Right ventricle myocardium inferior (tissue), 1 donor: ENCODE results near the gene FBH1. TPM values are rescaled to one million over a fixed set of nuclear protein-coding genes. Genes with fewer than 3 reads are reported as not detected.
"Not testable (repeated sequence)": the region's sequence is repeated elsewhere in the genome, so short reads cannot be mapped to it uniquely, and the experiment has no call there.

Experiments used
- ATAC-seq: fragments of 200-7000 bp; cut with Tn5 transposase; one replicate; pipeline ENCODE4 v1.9.1; 2020; ENCODE audit warnings: mild to moderate bottlenecking, moderate library complexity
- DNase-seq: peaks from one replicate; pipeline ENCODE4 v3.0.0; 2021; ENCODE audit errors: missing footprints
- intact Hi-C: fragments of 100-400 bp; cut with DNase I; formaldehyde crosslinking; loops from one replicate; pipeline ENCODE4 v1.11.0; 2022
- total RNA-seq: library from RNA; stranded (reverse); fragmentation: NEBNext Ultra II Directional; extraction: Animal tissue kit (Norgen Biotek cat#: 25700); gene quantifications from one replicate; pipeline ENCODE4 v1.2.1, GENCODE V29; 2021
- donor health status: DM: no; HTN: yes; CAD: no; lungs with severe emphysema.

FBH1 gene
- total RNA-seq, 1 donor from 2014 or later = 78.1 TPM

DNA sequence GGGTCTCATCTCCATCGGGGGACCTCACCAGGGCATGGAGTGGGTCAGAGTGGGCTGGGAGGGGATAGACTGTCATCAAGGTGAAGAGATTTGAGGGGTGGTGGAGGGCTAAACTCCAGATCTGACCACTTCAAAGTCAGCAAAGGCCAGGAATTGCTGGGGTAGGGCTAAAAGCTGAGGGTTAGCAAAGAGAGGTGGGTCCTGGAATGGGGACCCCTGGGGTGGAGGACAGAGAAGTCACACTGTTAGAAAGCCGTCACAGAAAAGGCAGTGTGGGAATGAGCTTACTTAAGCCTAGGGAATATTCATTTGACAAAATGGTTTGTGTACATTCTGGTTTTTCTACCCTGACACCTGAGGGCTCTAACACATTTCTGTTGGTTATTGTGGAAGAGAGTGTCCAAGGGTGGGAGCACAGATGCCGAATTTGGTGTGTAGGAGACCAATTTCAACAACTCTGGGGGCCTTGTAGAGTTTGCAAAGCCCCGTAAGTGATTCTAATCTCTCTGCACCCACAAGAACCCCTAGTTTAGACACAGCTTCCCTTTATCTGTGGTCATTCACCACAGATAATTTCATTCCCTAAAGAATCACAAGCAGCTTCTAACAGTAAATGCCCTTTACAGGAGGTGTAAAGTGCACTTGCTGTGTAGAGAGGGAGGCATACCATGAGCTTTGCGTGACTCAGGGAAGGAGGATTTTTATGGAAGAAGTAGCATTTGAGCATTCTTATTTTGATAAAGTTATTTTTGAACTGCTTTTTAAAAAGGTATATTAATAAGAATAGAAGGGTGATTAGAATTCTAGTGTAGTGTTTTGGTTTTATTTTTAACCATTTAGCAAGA lies 6.4 kb downstream of the FBH1 start:
- ATAC-seq = no peak

DNA sequence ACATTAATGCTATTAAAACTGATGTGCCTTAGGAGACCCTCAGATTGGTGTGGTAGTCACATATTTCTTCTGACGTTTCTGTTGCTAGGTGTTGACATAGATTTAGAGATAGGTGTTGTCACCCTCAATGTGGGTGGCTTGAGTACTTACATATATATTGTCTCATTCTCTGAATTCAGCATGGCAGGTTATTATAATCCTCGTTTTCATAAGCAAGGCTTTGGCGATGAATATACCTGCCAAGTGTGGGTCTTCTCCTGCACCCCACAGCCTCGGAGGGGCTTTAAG lies 7.0 kb downstream of the FBH1 start:
- ATAC-seq (no peak), DNase-seq (no peak)
- intact Hi-C loops = no loop called here

More for the DNA sequence above, 6.4 kb downstream of the FBH1 start:
- DNase-seq = no peak
- intact Hi-C loops = no loop called here

DNA sequence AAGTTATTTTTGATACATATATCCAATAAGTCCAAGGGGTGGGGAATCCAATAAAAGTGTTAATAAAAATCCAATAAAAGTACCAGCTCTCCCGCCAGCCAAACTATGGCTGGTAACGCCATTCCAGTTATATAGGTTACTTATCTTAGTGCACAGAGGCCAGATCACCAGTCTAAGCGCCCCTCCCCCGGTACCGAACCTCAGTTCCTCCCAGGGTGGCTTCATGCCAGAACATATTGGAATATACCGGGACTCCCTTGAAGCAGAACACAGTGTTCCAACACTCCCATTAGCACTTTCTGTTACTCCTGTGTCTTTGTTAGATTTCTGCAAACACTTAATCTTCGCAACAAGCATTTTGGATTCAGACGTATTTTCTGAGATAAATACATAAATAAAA lies 7.5 kb downstream of the FBH1 start:
- DNase-seq (no peak), ATAC-seq (no peak)
- intact Hi-C loops = no loop called here

DNA sequence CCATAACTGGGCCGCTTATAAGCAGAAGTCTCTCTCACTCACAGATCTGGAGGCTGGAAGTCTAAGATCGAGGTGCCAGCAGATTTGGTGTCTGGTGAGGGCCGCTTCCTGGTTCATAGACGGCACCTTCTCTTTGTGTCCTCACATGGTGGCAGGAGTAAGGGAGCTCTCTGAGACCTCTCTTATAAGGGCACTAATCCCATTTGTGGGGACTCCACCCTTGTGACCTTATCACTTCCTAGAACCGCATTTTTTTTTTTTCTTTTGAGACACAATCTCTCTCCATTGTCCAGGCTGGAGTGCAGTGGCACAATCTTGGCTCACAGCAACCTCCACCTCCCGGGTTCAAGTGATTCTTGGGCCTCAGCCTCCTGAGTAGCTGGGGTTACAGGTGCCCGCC lies 8.1 kb downstream of the FBH1 start:
- ATAC-seq (no peak), DNase-seq (no peak)
- intact Hi-C loops = no loop called here

DNA sequence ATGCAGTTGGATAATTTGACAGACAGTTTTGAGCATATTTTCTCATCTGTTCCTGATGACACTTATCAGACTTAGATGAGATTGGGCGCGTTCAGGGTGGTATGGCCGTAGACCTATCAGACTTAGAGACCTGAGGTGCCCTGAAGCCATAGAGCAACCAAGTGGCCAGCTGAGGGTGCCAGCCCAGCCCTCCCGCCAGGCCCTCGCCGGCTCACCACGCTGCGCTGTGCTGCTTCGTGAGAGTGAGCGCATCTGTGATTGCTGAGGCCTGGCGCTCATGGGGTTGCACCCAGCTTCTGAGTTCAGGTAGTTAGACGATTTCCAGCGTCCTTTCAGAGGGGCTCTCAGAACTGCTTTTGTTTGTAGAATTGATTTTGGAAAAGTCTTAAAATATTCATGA lies 10.2 kb downstream of the FBH1 start:
- intact Hi-C loops = no loop called here
- DNase-seq = no peak
- ATAC-seq = no peak

DNA sequence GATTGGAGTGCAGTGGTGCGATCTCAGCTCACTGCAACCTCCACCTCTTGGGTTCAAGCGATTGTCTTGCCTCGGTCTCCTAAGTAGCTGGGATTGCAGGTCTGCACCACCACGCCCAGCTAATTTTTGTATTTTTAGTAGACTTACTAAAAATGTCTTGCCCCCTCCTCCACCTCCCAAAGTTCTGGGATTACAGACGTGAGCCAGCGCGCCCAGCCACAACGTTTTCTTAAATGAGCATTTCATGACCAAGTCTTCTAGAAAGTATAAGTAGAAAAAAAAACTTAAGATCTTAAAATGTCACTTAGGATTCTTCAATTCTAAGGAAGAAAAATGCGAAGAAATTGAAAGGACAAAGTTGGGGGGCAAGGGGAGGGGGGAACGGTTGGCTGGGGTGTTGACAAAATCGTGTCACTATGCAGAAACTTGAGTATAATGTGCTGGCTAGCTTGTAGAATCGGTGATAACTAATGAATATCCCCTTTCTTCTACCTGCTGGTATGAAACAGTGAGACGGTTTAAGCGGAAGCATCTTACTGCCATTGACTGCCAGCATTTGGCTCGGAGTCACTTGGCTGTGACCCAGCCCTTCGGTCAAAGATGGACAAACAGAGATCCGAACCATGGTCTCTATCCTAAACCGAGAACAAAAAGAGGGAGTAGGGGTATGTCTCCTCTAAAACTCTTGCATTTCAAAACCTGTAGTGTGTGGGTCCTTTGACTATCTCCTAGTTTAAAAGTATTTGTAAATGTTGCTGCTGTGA lies 12.7 kb downstream of the FBH1 start:
- no peak for DNase-seq
- no peak for ATAC-seq
- intact Hi-C loops = no loop called here

DNA sequence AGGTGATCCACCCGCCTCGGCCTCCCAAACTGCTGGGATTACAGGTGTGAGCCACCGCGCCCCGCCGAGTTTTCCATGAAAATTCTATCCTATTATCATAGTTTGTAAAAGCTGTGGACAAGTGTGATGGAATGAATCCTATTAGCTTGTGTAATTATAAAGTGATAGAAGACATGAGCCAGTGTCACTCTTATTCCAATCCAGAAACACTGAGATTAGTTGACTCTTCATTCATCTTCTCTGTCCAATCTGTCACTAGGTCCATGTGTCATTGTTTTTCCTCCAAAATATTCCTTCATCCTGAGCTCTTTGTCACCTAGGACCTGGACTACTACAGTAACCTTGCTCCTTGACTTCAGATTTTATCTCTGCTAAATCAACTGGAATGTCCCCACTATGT lies 13.5 kb downstream of the FBH1 start:
- ATAC-seq = no peak
- intact Hi-C loops = no loop called here

DNA sequence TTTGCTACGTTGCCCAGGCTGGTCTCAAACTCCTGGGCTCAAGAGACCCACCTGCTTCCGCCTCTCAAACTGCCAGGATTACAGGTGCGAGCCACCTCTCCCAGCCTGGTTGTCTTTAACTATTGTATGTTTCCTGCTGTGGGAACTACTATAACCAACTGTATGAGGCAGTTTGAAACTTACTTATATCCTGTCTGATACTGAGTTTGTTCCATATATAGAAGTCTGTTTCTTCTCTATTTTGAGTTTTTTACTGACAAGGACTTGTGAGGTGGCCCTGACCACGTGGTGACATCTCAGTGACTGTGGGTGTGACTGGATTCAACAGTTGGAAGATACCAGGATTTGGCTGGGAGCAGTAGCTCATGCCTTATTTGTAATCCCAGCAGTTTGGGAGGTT lies 14.2 kb downstream of the FBH1 start:
- ATAC-seq = peak; percentile 53
- intact Hi-C loops = no loop called here
- no peak for DNase-seq

More for the DNA sequence above, 13.5 kb downstream of the FBH1 start:
- DNase-seq = no peak

DNA sequence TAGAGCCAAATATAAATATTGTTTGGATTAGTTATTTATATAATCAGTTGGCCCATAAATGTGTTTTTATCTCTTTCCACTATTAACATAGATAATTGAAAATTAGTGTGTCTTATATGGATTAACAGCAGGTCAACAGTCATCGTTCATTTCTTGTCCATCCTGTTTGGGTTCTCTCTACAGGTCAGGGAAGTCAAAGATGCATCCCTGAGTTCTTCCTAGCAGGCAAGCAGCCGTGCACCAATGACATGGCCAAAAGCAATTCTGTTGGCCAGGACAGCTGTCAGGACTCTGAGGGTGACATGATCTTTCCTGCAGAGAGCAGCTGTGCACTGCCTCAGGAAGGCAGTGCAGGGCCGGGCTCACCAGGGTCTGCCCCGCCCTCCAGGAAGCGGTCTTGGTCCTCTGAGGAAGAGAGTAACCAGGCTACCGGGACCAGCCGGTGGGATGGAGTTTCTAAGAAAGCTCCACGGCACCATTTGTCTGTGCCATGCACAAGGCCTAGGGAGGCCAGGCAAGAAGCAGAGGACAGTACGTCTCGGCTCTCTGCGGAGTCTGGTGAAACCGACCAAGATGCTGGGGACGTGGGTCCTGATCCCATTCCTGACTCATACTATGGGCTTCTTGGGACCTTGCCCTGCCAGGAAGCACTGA lies 15.9 kb downstream of the FBH1 start:
- intact Hi-C loops = no loop called here
- ATAC-seq (peak; percentile 82), DNase-seq (peak; percentile 72)

DNA sequence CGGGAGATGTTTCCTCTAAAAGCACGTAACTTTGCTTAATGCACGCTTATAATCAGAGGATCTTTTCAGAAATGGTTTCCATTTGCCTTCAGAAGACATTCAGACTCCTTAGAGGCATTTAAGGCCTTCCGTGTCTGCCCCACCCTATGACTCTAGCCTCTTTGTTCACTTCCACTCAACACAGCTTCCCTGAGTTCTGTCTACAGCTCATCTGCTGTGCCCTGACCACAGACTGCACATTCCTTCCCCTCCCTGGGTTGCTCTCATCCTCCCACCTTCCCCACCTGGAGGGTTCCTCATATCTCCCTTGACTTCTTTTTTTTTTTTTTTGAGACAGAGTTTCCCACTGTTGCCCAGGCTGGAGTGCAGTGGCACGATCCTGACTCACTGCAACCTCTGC lies 16.6 kb downstream of the FBH1 start:
- intact Hi-C loops = no loop called here
- ATAC-seq = no peak

DNA sequence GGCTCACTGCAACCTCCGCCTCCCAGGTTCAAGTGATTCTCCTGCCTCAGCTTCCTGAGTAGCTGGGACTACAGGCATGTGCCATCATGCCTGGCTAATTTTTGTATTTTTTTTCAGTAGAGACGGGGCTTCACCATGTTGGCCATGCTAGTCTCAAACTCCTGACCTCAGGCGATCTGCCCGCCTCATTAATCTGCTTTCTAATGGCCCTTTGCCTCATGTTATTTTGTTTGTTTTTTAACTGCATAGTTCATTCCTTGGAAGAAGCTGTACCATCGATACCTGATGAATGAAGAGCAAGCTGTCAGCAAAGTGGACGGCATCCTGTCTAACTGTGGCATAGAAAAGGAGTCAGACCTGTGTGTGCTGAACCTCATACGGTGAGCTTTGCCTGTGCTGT lies 18.6 kb downstream of the FBH1 start:
- ATAC-seq, DNase-seq, intact Hi-C loops: not testable (repeated sequence)

More for the DNA sequence above, 16.6 kb downstream of the FBH1 start:
- DNase-seq = no peak

DNA sequence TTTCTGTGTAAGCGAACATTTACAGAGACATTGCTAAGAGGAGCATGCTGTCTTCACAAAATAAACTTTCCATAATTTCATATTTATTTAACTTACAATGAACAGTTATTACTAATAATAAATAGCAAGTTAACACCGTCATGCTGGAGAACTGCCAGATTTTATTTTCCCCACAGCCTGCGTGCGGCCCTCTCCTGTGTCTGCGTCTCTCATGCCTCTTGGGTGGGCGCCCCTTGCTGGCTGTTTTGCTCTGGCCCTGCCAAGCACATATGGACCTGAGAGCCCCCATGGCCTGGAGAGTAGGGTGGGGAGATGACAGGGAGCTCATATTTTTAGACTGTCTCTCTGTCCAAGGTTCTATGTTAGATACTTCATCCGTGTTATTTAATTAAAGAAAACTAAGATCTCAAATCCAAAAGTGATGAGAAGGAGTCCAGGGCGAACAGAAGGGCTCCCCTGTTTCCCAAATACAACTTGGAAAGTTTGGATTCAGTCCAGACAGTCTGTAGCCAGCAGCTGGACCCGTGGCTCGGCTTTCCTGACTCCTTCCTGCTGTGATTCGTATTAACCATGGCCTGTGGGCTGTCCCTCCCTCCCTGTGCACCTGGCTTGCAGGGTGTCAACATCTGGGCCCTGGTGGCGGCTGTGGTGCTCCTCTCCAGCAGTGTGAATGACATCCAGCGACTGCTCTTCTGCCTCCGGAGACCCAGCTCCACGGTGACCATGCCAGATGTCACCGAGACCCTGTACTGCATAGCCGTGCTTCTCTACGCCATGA lies 20.5 kb downstream of the FBH1 start:
- DNase-seq (no peak), ATAC-seq (peak; percentile 24)
- intact Hi-C loops = no loop called here

DNA sequence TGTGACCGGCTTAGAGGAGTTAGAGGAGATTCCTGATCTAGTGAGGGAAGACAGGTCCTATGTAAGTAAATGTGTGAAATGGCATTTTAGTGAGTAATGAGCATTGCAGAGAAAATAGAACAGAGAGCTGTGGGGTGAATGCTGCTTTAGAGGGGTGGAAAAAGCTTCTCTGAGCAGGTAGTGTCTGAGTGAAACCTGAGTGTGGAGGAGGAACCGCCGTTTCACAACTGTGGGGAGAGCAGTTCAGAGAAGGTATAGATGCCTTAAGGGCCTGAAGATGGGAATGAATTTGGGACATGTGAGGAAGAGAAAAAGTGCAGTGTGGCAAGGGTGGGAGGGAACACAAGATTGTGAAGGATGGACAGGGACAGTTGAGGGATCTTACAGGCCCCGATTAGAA lies 21.6 kb downstream of the FBH1 start:
- DNase-seq = no peak
- intact Hi-C loops = no loop called here
- no peak for ATAC-seq

DNA sequence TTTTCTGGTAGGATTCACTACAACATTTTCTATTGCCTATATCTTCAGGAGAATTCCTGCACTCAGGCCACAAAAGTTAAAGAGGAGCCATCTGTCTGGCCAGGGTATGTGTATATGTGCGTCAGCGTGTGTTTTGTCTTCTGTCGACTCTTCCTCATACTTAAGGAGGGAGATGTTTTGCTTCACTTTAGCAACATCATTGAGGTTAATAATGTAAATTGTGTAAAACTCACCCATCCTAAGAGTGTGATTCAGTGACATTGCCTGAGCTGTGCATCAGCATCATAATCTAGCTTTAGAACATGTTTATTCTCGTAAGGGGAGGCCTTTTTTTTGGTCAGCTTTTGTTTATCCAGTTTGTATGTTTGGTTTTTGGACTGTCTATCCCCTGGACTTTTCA lies 23.7 kb downstream of the FBH1 start:
- intact Hi-C loops = no loop called here
- ATAC-seq = no peak
- DNase-seq = no peak

DNA sequence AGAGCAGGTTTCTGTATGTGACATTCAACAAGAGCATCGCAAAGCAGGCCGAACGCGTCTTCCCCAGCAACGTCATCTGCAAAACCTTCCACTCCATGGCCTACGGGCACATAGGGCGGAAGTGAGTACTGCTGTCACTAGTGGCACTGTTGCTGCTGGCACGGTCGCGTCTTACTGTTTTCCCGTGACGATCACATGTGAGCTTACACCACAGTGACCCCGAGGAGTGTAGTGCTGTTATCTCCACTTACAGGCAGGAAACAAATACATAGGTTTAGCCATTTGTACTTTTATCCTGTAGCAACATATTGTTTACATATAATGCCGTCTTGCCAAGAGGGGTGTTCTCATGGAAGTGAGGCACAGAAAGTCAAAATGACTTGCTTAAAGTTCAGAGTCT lies 25.4 kb downstream of the FBH1 start:
- ATAC-seq (no peak), DNase-seq (no peak)
- intact Hi-C loops = no loop called here

DNA sequence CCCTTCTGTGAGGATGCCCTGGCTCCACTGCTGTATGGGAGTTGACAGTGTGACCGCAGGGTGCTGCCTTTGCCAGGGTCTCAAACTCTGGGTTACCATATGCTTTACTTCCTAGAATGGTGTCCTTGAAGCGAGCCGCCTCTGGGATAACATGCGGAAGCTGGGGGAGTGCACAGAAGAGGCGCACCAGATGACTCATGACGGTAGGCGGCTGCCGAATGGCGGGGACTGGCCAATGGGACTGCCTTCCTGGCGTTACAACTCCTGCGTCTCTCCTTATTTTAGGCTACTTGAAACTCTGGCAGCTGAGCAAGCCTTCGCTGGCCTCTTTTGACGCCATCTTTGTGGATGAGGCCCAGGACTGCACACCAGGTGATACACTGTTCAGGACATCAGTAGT lies 27.3 kb downstream of the FBH1 start:
- no peak for ATAC-seq
- no peak for DNase-seq
- intact Hi-C loops = no loop called here

DNA sequence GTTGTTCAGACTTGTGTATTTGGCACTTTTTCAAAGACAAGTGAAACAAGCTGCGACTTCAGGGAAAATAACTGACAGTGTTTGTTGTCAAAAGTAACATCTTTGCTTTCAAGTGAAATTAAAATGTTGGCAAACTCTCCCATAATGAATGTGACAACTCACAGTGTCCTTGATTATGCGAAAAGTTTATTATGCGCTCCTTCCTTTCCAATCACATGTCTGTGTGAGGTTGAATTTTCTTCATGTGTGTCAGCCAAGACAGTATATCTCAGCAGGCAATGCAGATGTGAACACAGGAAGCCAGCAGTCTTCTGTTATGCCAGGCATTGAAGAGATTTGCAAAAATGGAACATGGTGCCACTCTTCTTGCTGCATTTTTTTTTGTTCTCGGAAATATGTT lies 28.7 kb downstream of the FBH1 start:
- DNase-seq = no peak
- intact Hi-C loops = no loop called here
- no peak for ATAC-seq

DNA sequence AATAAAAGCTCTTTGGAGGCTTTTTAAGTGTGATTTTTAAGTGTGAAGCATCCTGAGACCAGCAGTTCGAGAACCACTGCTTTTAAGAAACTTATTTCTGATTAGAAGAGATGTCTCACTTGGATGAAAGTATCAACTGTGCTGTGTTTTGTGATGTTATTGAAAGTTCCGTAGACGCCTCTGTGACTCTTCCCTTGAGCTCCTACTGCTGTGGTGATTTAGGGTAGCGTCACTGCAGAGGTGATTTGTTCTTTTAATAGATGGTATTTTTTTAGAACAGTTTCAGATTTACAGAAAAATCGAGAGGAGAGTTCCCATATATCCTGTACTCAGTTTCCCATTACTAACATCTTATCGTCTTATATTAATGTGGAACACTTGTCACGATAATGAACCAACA lies 29.5 kb downstream of the FBH1 start:
- intact Hi-C loops = no loop called here
- ATAC-seq (no peak), DNase-seq (no peak)

DNA sequence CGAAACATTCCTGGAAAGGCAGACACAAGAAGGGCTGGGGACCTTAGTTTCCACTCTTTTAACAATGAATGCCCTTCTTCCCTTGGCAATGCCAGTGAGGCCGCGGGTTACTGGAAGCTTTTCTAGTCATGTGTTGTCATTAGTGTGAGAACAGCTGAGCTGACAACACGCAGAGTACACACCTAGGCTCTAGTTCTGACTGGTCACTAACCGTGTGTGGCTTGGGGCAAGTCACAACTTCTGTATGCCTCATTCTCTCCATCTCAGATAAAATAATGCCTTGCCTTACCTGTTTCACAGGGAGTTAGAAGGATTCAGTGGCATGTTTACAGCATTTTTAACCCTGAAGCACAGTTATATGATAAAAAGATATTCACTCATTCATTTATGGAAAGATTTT lies 31.7 kb downstream of the FBH1 start:
- ATAC-seq (no peak), DNase-seq (no peak)
- intact Hi-C loops = no loop called here
